PFSK-1 (cell line): ENCODE results near the gene ZNF276.

Source experiments
- POLR2AphosphoS5 ChIP-seq: IDR thresholded peaks from 2 replicates; pipeline ENCODE4 v1.6.1; 2012; ENCODE audit warnings: low read depth, mild to moderate bottlenecking, control low read depth, low read length, moderate library complexity
- REST ChIP-seq, 2 experiments: IDR thresholded peaks; 2 replicates each; pipeline versions ENCODE4 v1.6.1 to v1.8.0; 2011 to 2012; ENCODE audit warnings: low read depth in 2 of 2, low read length in 2 of 2, control low read depth in 1 of 2, inconsistent platforms in 1 of 2, mild to moderate bottlenecking in 1 of 2, moderate library complexity in 1 of 2; ENCODE audit not compliant: insufficient read depth in 1 of 2

DNA sequence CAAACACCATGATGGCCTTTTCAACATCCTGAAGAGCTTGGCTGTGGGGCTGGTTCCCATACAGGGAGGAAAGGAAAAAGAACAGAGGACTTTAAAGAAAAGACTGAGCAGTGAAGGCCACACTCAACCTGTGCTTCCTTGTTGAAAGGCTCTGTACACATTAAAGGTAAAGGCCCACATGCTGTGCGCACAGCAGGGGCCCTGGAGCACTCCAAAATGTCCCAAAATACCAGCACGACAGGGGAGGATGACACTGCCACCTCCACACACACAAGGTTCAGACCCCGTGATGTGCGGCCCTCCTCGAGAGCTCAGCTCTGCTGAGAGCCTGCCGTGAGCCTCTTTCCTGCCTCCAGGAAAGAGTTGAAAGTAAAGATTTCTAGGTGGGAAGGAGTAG lies 58.6 kb downstream of the ZNF276 start:
- TF ChIP-seq REST (IDR thresholded peaks at IDR 0.05; ENCODE audit: insufficient read depth in 1 of 2, low read depth in 2 of 2, low read length in 2 of 2) (no peak), POLR2AphosphoS5 (no peak)
